ENCODE measurements around the gene NINL. TPM values are rescaled to one million over a fixed set of nuclear protein-coding genes. Genes with fewer than 3 reads are reported as not detected.

NINL gene
- total RNA-seq, 4 donors from 2014 or later: 18.3 to 37.8 (median 23.5) TPM

DNA sequence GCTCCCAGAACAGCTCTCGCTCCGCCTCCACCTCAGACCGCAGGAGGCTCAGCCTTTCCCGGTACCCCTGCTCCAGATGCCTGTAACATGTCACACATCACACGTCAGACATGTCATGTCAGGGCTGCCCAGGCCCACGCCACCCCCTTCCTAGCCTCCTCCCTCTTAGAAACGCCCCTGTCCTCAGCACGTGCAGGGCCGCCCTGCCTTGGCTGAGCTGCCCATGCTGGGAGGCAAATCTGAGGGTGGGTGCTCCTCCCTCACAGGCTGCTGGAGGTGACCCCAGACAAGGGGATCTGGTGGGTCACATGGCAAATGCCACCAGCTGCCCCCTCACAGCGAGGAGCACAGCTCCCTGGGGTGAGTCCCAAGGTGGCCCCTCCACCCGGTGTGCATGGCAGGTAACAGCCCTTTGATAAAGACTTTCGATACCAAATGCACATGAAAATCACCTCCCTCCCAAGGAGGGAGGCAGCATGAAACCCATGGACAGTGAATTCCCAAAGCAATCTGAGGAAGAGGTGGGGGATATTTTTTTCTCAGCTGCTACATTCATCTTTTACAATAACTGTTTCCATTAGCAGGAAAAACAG is 93.8 kb downstream of the NINL start:
- TF ChIP-seq POLR2A (IDR thresholded peaks at IDR 0.05): no peak
- TF ChIP-seq, protein P1, sequence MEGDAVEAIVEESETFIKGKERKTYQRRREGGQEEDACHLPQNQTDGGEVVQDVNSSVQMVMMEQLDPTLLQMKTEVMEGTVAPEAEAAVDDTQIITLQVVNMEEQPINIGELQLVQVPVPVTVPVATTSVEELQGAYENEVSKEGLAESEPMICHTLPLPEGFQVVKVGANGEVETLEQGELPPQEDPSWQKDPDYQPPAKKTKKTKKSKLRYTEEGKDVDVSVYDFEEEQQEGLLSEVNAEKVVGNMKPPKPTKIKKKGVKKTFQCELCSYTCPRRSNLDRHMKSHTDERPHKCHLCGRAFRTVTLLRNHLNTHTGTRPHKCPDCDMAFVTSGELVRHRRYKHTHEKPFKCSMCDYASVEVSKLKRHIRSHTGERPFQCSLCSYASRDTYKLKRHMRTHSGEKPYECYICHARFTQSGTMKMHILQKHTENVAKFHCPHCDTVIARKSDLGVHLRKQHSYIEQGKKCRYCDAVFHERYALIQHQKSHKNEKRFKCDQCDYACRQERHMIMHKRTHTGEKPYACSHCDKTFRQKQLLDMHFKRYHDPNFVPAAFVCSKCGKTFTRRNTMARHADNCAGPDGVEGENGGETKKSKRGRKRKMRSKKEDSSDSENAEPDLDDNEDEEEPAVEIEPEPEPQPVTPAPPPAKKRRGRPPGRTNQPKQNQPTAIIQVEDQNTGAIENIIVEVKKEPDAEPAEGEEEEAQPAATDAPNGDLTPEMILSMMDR (IDR thresholded peaks at IDR 0.05): no peak
- Histone ChIP-seq H3K9me3 (no peaks in the 10 kb centered on the region), H3K4me1 (no peaks in the 10 kb centered on the region), H3K27ac (no peak overlapping the region), H3K4me3 (replicated peaks in 1 of 3) (no peak overlapping the region), H3K36me3 (peaks cover 8 to 10% of the 10 kb centered on the region in 2 donors), H3K27me3 (no peaks in the 10 kb centered on the region)
- intact Hi-C loops (cut with DNase I): no loop called here
- WGBS, 2 donors: 91% methylated on average over 9 to 12 of the region's 12 CpGs
- DNase-seq: no peak

DNA sequence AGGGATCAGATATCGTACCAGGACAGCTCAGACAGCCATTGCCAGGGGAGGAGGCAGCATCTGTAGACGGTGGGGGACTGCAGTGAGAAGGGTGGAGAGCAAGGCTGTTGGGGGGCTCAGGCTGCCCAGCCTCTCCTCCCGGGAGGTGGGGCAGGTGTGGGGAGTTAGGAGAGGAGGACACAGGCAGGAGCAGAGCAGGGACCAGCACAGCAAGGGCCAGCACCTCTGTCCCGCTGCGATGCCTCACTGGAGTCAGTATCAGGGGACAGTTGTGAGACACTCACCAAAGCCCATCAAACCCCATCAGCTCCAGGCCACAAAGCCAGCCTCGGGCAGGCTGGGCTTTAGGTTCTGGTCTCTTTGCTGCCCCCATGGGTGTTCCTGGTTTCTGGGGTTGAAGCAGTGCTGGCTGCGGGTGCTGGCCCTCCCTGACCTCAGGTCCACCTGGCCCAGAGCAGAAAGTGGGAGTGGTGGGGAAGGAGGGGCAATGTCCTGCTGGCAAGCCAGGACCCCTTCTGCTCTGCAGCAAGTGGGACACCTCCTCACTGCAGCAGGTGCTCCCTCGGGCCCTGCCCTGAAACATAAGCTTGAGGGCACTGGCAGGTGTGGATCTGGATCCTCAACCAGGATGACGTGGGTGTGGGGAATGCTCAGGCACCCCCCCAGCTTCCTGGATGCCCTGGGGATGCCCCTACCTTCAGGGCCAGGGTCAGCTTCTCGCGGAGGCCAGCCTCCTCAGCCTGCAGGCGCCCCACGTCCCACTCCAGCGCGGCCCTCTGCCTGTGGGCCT is 94.5 kb downstream of the NINL start:
- Histone ChIP-seq H3K4me1 (no peaks in the 10 kb centered on the region), H3K36me3 (peaks cover 8 to 10% of the 10 kb centered on the region in 2 donors), H3K9me3 (no peaks in the 10 kb centered on the region), H3K27ac (no peak overlapping the region), H3K4me3 (replicated peaks in 1 of 3) (no peak overlapping the region), H3K27me3 (no peaks in the 10 kb centered on the region)
- intact Hi-C loops (cut with DNase I): no loop called here
- DNase-seq: no peak
- no peak for TF ChIP-seq POLR2A (IDR thresholded peaks at IDR 0.05)
- TF ChIP-seq, protein P1 (IDR thresholded peaks at IDR 0.05): no peak
- WGBS, 2 donors: 92 to 93% methylated on average over 11 to 13 of the region's 15 CpGs

DNA sequence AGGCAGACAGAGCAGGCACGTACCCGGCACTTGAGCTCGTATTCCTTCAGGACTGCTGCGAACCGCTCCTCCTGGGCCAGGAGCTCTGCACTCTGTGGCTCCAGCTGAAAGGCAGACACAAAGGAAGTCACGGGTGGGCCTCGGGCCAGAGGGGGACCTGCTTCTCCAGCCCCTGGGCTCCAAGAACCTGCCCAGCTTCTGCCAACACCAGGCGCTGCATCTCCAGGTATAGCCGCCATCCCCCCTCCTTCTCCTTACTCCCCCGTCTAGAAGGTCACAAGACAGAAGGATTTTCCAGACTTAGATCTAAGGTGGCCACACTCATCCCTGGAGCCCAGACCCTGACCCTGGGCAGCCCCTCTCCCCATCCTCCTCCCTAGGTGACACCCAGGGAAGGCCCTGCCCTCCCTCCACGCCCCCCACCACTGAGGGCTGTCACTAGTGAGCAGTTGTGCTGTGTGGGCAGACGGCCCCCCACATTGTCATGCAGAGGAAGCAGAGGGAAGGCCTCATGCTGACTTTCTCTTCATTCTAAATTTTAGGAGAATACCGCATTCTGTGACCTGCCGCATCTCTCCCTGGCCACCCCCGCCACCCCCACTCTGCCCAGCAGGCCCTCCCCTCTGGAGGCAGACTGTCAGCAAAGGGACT is 96.0 kb downstream of the NINL start:
- no peak overlapping the region for H3K27ac ChIP-seq
- intact Hi-C loops (cut with DNase I): no loop called here
- no peaks in the 10 kb centered on the region for H3K4me1 ChIP-seq
- TF ChIP-seq, protein P1 (IDR thresholded peaks at IDR 0.05): no peak
- TF ChIP-seq POLR2A (IDR thresholded peaks at IDR 0.05): no peak
- H3K36me3 ChIP-seq: peaks cover 8 to 10% of the 10 kb centered on the region in 2 donors
- no peak for DNase-seq
- H3K9me3 ChIP-seq: no peaks in the 10 kb centered on the region
- no peaks in the 10 kb centered on the region for H3K27me3 ChIP-seq
- H3K4me3 ChIP-seq (replicated peaks in 1 of 3): no peak overlapping the region
- 95 to 96% methylated on average over 15 of the region's 15 CpGs for WGBS, 2 donors

DNA sequence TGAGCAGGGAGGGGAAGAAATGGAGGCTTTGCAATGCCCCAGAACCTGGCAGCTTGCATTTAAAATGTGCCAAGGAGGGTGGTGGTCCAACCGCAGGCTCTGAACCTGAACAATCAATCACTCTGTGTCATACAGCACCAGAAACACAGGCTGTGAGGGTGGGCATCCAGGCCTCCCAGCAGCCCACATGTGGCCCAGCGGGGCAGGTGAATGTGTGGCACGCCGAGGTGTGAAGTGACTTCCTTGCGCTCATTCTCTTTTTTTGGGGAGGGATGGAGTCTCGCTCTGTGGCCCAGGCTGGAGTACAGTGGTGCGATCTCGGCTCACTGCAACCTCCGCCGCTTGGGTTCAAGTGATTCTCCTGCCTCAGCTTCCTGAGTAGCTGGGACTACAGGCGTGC is 97.4 kb downstream of the NINL start:
- 96 to 98% methylated on average over 9 to 11 of the region's 11 CpGs for WGBS, 2 donors
- peaks cover 10 to 12% of the 10 kb centered on the region in 2 donors for H3K36me3 ChIP-seq
- no peak for TF ChIP-seq POLR2A (IDR thresholded peaks at IDR 0.05)
- TF ChIP-seq, protein P1 (IDR thresholded peaks at IDR 0.05): no peak
- no peak overlapping the region for H3K4me3 ChIP-seq (replicated peaks in 1 of 3)
- no peaks in the 10 kb centered on the region for H3K9me3 ChIP-seq
- H3K27me3 ChIP-seq: no peaks in the 10 kb centered on the region
- no peaks in the 10 kb centered on the region for H3K4me1 ChIP-seq
- H3K27ac ChIP-seq: no peak overlapping the region
- intact Hi-C loops (cut with DNase I): no loop called here
- no peak for DNase-seq

DNA sequence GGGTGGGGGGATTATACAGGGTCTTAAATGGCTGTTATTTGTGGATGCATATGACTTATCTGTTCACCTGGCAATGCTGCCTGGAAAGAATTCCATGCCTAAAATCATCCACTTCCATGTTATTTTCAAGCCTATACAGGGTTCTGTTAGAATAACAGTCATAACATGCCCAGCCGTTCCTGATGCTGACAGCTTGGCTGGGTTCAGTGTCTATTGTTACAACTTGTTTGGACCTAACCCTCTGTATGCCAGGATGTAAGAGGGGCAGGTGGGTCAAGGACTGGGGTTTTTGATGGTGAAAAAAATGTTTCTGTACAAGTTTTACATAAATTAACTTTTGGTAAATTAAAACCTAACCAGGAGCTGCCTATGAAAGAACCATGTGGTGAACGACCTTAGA is 98.0 kb downstream of the NINL start:
- Histone ChIP-seq H3K36me3 (peaks cover 10 to 12% of the 10 kb centered on the region in 2 donors), H3K27me3 (no peaks in the 10 kb centered on the region), H3K4me1 (no peaks in the 10 kb centered on the region), H3K27ac (no peak overlapping the region), H3K4me3 (replicated peaks in 1 of 3) (no peak overlapping the region), H3K9me3 (no peaks in the 10 kb centered on the region)
- no peak for DNase-seq
- 65 to 84% methylated on average over 2 of the region's 2 CpGs for WGBS, 2 donors
- intact Hi-C loops (cut with DNase I): no loop called here
- TF ChIP-seq POLR2A (IDR thresholded peaks at IDR 0.05): no peak
- TF ChIP-seq, protein P1 (IDR thresholded peaks at IDR 0.05): no peak
